GM12801 (cell line): ENCODE measurements around the gene THAP7.

Experiments used
- TF ChIP-seq, protein P1 (sequence below): IDR thresholded peaks from one replicate; pipeline ENCODE4 v1.5.1; 2011; ENCODE audit warnings: control low read depth; ENCODE audit not compliant: insufficient read length; ENCODE audit errors: extremely low read depth

THAP7 gene

DNA sequence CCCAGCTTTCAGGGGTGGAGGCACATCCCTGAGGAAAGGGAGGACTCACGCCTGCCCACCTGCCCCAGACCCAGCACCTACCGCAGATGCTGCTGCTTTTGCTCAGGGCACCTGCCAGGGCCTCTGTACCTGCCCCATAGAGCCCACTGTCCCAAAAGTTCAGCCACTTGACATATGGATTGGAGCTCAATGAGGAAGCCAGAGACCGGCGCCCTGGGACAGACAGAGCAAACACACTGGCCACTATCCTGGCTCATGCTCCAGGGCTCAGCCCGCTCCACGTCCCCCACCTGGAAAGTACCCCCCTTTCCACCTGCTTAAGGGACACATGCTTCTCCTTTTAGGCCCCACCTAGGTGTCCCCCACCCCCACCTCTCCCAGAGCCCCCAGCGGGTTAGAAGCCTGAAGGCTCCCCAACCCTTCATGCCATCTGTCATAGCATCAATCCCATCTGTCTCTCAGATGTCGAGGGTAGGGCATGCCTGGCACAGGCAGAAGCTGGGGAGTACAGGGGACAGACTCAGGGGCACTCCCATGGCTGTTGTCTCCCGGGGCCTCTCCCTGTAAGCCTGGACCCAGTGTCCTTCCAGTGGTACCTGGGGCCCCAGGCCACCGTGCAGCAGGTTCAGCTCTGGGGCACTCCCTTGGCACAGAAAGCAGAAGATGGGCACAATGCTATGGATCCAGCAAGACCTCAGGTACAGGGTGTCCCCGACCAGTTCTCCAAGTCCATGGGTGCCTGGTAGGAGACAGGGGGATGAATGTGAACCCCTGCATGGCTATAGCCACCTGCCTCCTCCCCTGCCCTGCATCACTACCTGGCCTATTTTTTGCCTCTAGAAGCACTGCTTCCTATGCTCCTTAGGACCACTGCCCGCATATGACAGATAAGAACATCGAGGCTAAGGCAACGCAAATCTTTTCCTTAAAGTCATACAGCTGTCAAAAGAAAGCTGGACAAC is 10.8 kb upstream of the THAP7 start:
- TF ChIP-seq, protein P1, sequence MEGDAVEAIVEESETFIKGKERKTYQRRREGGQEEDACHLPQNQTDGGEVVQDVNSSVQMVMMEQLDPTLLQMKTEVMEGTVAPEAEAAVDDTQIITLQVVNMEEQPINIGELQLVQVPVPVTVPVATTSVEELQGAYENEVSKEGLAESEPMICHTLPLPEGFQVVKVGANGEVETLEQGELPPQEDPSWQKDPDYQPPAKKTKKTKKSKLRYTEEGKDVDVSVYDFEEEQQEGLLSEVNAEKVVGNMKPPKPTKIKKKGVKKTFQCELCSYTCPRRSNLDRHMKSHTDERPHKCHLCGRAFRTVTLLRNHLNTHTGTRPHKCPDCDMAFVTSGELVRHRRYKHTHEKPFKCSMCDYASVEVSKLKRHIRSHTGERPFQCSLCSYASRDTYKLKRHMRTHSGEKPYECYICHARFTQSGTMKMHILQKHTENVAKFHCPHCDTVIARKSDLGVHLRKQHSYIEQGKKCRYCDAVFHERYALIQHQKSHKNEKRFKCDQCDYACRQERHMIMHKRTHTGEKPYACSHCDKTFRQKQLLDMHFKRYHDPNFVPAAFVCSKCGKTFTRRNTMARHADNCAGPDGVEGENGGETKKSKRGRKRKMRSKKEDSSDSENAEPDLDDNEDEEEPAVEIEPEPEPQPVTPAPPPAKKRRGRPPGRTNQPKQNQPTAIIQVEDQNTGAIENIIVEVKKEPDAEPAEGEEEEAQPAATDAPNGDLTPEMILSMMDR: no peak

DNA sequence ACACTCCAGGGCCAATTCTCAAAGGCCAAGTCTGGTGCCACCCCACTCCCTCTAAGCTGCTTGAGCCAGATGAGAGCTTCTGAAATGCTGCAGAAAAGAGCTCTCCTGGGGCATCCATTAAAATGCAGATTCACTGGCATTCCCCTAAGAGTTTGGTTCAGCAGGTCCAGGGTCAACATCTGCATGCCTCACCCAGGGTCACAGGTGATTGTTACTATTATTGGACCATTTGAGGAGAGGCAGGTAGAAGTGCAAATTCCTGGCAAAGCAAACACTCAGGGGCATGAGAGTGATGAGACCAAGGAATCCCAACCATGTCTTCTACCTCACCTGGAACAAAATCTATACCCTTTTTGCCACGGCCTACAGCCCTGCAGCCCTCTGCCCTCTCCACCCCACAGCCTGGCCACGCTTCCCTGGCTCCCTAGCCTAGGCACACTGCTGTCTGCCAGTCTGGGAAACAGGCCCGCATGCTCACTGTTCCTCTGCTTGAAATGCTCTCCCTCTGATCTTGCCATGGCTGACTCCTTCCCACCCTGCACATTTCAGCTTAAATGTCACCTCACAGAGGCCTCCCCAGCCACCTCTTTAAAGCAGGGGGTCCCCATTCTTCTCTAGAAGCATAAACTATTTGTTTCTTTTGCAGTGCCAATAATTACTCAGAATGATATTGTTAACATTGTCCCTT is 8.7 kb upstream of the THAP7 start:
- TF ChIP-seq, protein P1: no peak

DNA sequence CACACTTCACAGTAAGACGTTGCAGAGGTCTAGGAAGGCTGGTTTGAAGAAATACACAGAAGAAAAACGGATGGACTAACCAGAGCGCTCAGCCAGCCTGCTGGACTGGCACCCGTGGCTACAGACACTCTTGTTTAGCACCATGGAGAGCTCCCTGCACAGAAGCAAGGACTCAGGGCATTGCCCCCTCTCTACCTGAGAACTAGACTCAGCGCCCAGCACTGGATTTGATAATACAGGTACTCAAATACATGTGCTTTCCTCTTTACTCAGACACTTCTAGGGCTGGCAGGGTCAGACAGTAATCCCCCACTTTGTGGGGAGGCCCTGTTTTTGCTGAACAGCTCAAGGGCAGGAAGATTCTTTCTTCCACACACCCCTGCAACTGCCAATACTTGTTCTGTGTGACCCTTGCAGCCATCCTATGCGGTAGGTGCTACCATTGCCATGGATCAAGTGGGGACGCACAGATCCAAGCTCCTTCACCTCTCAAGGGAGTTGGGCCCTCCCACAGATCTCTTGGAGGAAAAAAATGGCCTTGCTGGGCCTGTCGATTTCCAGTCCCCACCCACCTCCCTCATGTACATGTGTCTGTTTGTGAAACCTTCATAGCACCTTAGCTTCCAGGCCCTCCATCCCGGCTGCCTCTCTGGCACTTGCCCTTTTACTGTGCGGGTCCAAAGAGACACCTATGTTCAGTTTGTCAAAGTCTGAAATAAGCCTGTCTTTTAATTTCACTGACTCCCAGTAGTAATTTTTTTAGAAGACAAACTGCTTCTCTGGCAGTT is 7.9 kb upstream of the THAP7 start:
- TF ChIP-seq, protein P1: no peak

DNA sequence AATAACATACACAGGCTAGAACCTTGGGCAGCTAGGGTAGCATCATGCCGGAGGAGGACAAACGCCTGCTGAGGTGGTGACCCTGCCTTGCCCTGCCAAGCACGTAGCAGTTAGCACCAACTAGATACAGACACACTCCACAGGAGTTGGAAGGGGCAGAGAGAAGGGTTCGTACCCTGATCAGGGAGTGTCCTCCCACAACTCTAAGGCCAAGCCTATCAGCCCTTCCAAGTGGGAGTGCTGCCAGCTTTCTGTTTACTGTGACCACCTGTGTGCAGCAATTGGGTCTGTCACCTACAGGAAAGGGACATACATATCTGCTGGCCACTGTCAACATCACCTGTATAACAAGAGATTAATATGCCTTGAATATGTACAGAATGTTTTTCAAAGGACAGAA is 1.9 kb upstream of the THAP7 start:
- TF ChIP-seq, protein P1: no peak

DNA sequence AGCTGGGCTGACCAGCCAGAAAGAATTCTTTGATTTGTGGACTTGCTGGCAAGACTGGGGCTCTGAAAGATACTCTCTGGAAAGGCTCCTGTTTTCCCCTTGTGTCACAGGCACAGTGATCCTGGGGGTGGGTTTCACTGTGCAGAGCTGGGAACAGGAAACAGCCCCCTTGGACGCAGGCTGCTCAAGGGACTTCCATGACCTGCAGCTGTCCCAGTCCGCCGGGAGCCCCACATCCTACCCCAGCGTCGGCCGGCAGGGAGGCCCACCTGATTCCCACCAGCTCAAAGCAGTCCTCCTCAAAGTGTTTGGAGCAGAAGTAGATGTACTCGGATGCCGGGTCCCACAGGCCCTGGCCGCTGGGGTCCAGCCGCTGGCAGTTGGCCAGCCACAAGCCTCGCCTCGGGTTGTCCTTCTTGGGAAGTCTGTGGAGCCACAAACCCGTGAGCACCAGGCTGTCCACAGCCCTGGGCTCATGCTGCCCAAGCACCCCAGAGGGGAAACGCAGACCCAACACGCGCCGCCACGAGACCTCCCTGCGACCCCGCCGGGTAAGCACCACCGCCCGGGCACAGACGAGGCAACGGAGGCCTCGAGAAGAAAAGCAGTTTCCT is 824 bp downstream of the THAP7 start:
- TF ChIP-seq, protein P1: no peak

- TF ChIP-seq, protein P1: no peak
These were observed 1.5 kb downstream of the THAP7 start for GRCh38 chr22:21000207-21000986.
